Measurements from ENCODE around the gene DHDH. TPM values are rescaled to one million over a fixed set of nuclear protein-coding genes. Genes with fewer than 3 reads are reported as not detected.

DHDH gene
- total and polyA plus RNA-seq, 2 of the 13 experiments (the other 11 are each of a cell fraction or from before 2014, with no cell fraction given): 0.13 to 0.91 TPM

GRCh38 chr19:48961051-48961649 lies 27.7 kb downstream of the DHDH start (continued):
- TF ChIP-seq REPIN1 (CRISPR knock-in tag; IDR thresholded peaks at IDR 0.05; ENCODE audit: borderline replicate concordance, low read depth) (no peak), MXD3 (CRISPR knock-in tag; IDR thresholded peaks at IDR 0.05) (no peak; the same call in 1 of the 2 replicates), RNF219 (CRISPR knock-in tag; IDR thresholded peaks at IDR 0.05) (no peak), ETV6 (CRISPR knock-in tag; conservative IDR thresholded peaks at IDR 0.05) (no peak), CSRNP2 (CRISPR knock-in tag; conservative IDR thresholded peaks at IDR 0.05; ENCODE audit: low read depth) (no peak), CHCHD3 (CRISPR knock-in tag; IDR thresholded peaks at IDR 0.05) (no peak), TIGD3 (CRISPR knock-in tag; IDR thresholded peaks at IDR 0.05; ENCODE audit: borderline replicate concordance) (no peak), ZBTB46 (CRISPR knock-in tag; IDR thresholded peaks at IDR 0.05; ENCODE audit: borderline replicate concordance) (no peak), ZNF34 (CRISPR knock-in tag; IDR thresholded peaks at IDR 0.05; ENCODE audit: borderline replicate concordance) (no peak), ZNF275 (CRISPR knock-in tag; IDR thresholded peaks at IDR 0.05; ENCODE audit: borderline replicate concordance) (no peak), THAP7 (CRISPR knock-in tag; IDR thresholded peaks at IDR 0.05) (no peak), ZNF891 (CRISPR knock-in tag; IDR thresholded peaks at IDR 0.05) (no peak), ZNF432 (CRISPR knock-in tag; IDR thresholded peaks at IDR 0.05; ENCODE audit: borderline replicate concordance) (no peak), REL (CRISPR knock-in tag; conservative IDR thresholded peaks at IDR 0.05) (no peak), KAT8 (CRISPR knock-in tag; IDR thresholded peaks at IDR 0.05) (no peak), ZNF343 (CRISPR knock-in tag; IDR thresholded peaks at IDR 0.05) (no peak), SP1 (IDR thresholded peaks at IDR 0.05) (no peak), SP1 (CRISPR knock-in tag; IDR thresholded peaks at IDR 0.05) (no peak), CREM (IDR thresholded peaks at IDR 0.05) (no peak), CREM (CRISPR knock-in tag; IDR thresholded peaks at IDR 0.05) (no peak), MAFK (conservative IDR thresholded peaks at IDR 0.05 in 1 of 2, IDR thresholded peaks at IDR 0.05 in 1 of 2; ENCODE audit: low read length in 2 of 2) (no peak)
